PC-3 (cell line): ENCODE data around the gene ANKRD30B.
"Not testable (repeated sequence)": the region's sequence is repeated elsewhere in the genome, so short reads cannot be mapped to it uniquely, and the experiment has no call there.

ENCODE experiments used
- CTCF ChIP-seq: fragments of 300-600 bp; sonication (generic); conservative IDR thresholded peaks from 2 replicates; pipeline ENCODE4 v1.5.1; 2017; ENCODE audit warnings: antibody characterized with exemption, low read depth, mild to moderate bottlenecking, low read length
- EZH2phosphoT487 ChIP-seq: fragments of 300-600 bp; sonication (generic); IDR thresholded peaks from 2 replicates; pipeline ENCODE4 v1.6.1; 2018; ENCODE audit warnings: mild to moderate bottlenecking, antibody characterized with exemption, low read length, borderline replicate concordance

- not testable (repeated sequence) for TF ChIP-seq CTCF, EZH2phosphoT487
Measured at GRCh38 chr18:14858514-14858913, 110.5 kb downstream of the ANKRD30B start.
